Retinal pigment epithelial cell (primary cell): ENCODE results near the gene ITGA2B.
A peak's percentile ranks its signal among the peaks of the same experiment; 100 is the strongest.
"Not testable (repeated sequence)": the region's sequence is repeated elsewhere in the genome, so short reads cannot be mapped to it uniquely, and the experiment has no call there.

Experiments
- DNase-seq: peaks from one replicate; pipeline ENCODE4 v3.0.0-alpha.2; 2010; ENCODE audit warnings: low read depth
- H3K4me3 ChIP-seq: 2 replicates; pipeline ENCODE4 v1.5.1; 2011; ENCODE audit warnings: mild to moderate bottlenecking, low read length, control low read depth, moderate library complexity
- CTCF ChIP-seq: conservative IDR thresholded peaks from 2 replicates; pipeline ENCODE4 v1.5.1; 2011; ENCODE audit warnings: low read depth, low read length, control low read depth, inconsistent platforms

The ITGA2B gene

GRCh38 chr17:44367231-44367979 lies 22.0 kb downstream of the ITGA2B start:
- H3K4me3 ChIP-seq: no peak overlapping the region
- DNase-seq: no peak
- no peak for TF ChIP-seq CTCF

GRCh38 chr17:44365051-44365450 lies 24.4 kb downstream of the ITGA2B start:
- DNase-seq, H3K4me3 ChIP-seq: not testable (repeated sequence)

- peak within 1 kb of the TSS; percentile 71 for H3K4me3 ChIP-seq
- TF ChIP-seq CTCF: peak; percentile 41
- no peak for DNase-seq
These were observed 25.8 kb downstream of the ITGA2B start, which contains the start of gene FAM171A2 for GRCh38 chr17:44363613-44364159. TSS of gene FAM171A2 (minus strand) at chr17:44363853. CDS start at chr17:44363714, 139 bp downstream.

- TF ChIP-seq CTCF: no peak
- no peak for DNase-seq
- H3K4me3 ChIP-seq: peak overlapping the region; percentile 71
These were observed 26.4 kb downstream of the ITGA2B start for GRCh38 chr17:44362949-44363612.

- DNase-seq: no peak
- TF ChIP-seq CTCF: no peak
- peak overlapping the region; percentile 71 for H3K4me3 ChIP-seq
These were observed 26.9 kb downstream of the ITGA2B start for GRCh38 chr17:44362459-44362948.

- peak overlapping the region; percentile 71 for H3K4me3 ChIP-seq
- DNase-seq: no peak
- no peak for TF ChIP-seq CTCF
These were observed 27.9 kb downstream of the ITGA2B start for GRCh38 chr17:44361292-44362260.

GRCh38 chr17:44360826-44361225 lies 28.6 kb downstream of the ITGA2B start:
- no peak for DNase-seq
- H3K4me3 ChIP-seq: no peak overlapping the region
- TF ChIP-seq CTCF: no peak
